GM19099 (cell line): ENCODE measurements around the gene LACC1.

ENCODE experiments used
- POLR2A ChIP-seq: IDR thresholded peaks from 3 replicates; pipeline ENCODE4 v1.6.1; 2011; ENCODE audit warnings: low read depth; ENCODE audit not compliant: insufficient read length; ENCODE audit errors: extremely low read depth

Gene LACC1

GRCh38 chr13:43916828-43917227, 37.1 kb downstream of the LACC1 start:
- TF ChIP-seq POLR2A = no peak

- no peak for TF ChIP-seq POLR2A
These were observed 38.9 kb downstream of the LACC1 start for GRCh38 chr13:43918636-43919035.

- TF ChIP-seq POLR2A = no peak
These were observed 41.4 kb downstream of the LACC1 start for GRCh38 chr13:43920965-43921674.

GRCh38 chr13:43924549-43925245, 45.0 kb downstream of the LACC1 start:
- no peak for TF ChIP-seq POLR2A

GRCh38 chr13:43929947-43930346, 50.2 kb downstream of the LACC1 start:
- TF ChIP-seq POLR2A = no peak

- no peak for TF ChIP-seq POLR2A
These were observed 53.7 kb downstream of the LACC1 start for GRCh38 chr13:43933378-43933777.

GRCh38 chr13:43934273-43934672, 54.6 kb downstream of the LACC1 start:
- no peak for TF ChIP-seq POLR2A

- no peak for TF ChIP-seq POLR2A
These were observed 56.2 kb downstream of the LACC1 start for GRCh38 chr13:43935878-43936277.

- no peak for TF ChIP-seq POLR2A
These were observed 56.9 kb downstream of the LACC1 start for GRCh38 chr13:43936647-43937046.

GRCh38 chr13:43937839-43938238, 58.1 kb downstream of the LACC1 start:
- no peak for TF ChIP-seq POLR2A

- TF ChIP-seq POLR2A = no peak
These were observed 58.7 kb downstream of the LACC1 start for GRCh38 chr13:43938449-43938848.

- no peak for TF ChIP-seq POLR2A
These were observed 59.4 kb downstream of the LACC1 start for GRCh38 chr13:43939086-43939485.

GRCh38 chr13:43942286-43942685, 62.6 kb downstream of the LACC1 start:
- TF ChIP-seq POLR2A = no peak
